A673 (cell line): ENCODE data around the gene HIGD1C.

Experiments
- CTCF ChIP-seq: fragments of 300-800, 200-600 bp; sonication (generic); conservative IDR thresholded peaks from 2 replicates; pipeline ENCODE4 v1.5.1; 2017; ENCODE audit warnings: low read depth, mild to moderate bottlenecking, antibody characterized with exemption, low read length, moderate library complexity, mixed read lengths
- EZH2 ChIP-seq: fragments of 200-600 bp; sonication (generic); IDR thresholded peaks from 2 replicates; pipeline ENCODE4 v1.6.1; 2017; ENCODE audit warnings: borderline replicate concordance, low read depth, mild to moderate bottlenecking, mixed read lengths, antibody characterized with exemption, low read length; ENCODE audit not compliant: poor library complexity, severe bottlenecking

- TF ChIP-seq CTCF (no peak), EZH2 (no peak)
Observed at GRCh38 chr12:50990147-50990727, 37.9 kb downstream of the HIGD1C start.
